Osteocyte (in vitro differentiated cells): ENCODE results near the gene CRYZ. TPM values are rescaled to one million over a fixed set of nuclear protein-coding genes. Genes with fewer than 3 reads are reported as not detected.

Source experiments
- DNase-seq: peaks from one replicate; pipeline ENCODE4 v3.0.0; 2021; ENCODE audit warnings: mixed read lengths; ENCODE audit not compliant: unreplicated experiment; ENCODE audit errors: extremely low spot score
- H3K27ac Mint-ChIP-seq: one replicate; pipeline ENCODE4 v1.8.0; 2021; ENCODE audit warnings: mild to moderate bottlenecking, mixed read lengths; ENCODE audit not compliant: unreplicated experiment
- H3K27me3 Mint-ChIP-seq: one replicate; pipeline ENCODE4 v1.8.0; 2021; ENCODE audit warnings: mixed read lengths; ENCODE audit not compliant: unreplicated experiment
- H3K36me3 Mint-ChIP-seq: one replicate; pipeline ENCODE4 v1.8.0; 2021; ENCODE audit warnings: mixed read lengths; ENCODE audit not compliant: unreplicated experiment
- H3K4me1 Mint-ChIP-seq: one replicate; pipeline ENCODE4 v1.8.0; 2021; ENCODE audit warnings: mixed read lengths; ENCODE audit not compliant: unreplicated experiment
- H3K4me3 Mint-ChIP-seq: one replicate; pipeline ENCODE4 v1.8.0; 2021; ENCODE audit warnings: mild to moderate bottlenecking, moderate library complexity, mixed read lengths; ENCODE audit not compliant: unreplicated experiment
- H3K9me3 Mint-ChIP-seq: one replicate; pipeline ENCODE4 v1.8.0; 2021; ENCODE audit warnings: mixed read lengths; ENCODE audit not compliant: unreplicated experiment
- CTCF ChIP-seq: fragments of 200-600 bp; sonication (generic); IDR thresholded peaks from 2 replicates; pipeline ENCODE4 v1.5.0; 2021; ENCODE audit warnings: antibody characterized with exemption, mild to moderate bottlenecking, moderate library complexity
- long read RNA-seq: library from polyadenylated mRNA; unstranded; transcript quantifications from one replicate; pipeline ENCODE4 v2.0.0, GENCODE V29; 2021
- total RNA-seq: library from RNA; stranded (reverse); gene quantifications from 2 replicates; pipeline ENCODE4 v1.2.1, GENCODE V29; 2021

CRYZ gene
- 5.4 and 7.1 TPM in 2 replicates for total RNA-seq
- long read RNA-seq, transcript CRYZ-205 (10 exons, 2,301 nt): minor isoform, 6 of 48 reads
- long read RNA-seq, transcript CRYZ-201 (9 exons, 1,888 nt): major isoform, 40 of 48 reads
- long read RNA-seq, partial matches to known transcripts: 1 of 48 reads
- long read RNA-seq, other reads (novel, unspliced or antisense): 0 of 48 reads

- H3K9me3 Mint-ChIP-seq: peaks cover 11% of the 10 kb centered on the region
- DNase-seq: no peak
- H3K4me3 Mint-ChIP-seq: peak within 1 kb of the TSS; percentile 91
- no peak for TF ChIP-seq CTCF
- H3K4me1 Mint-ChIP-seq: peaks cover 7% of the 10 kb centered on the region
- peak within 1 kb of the TSS; percentile 96 for H3K27ac Mint-ChIP-seq
- H3K27me3 Mint-ChIP-seq: no peaks in the 10 kb centered on the region
- no peaks in the 10 kb centered on the region for H3K36me3 Mint-ChIP-seq
Observed at GRCh38 chr1:74732960-74733603, at the start of gene CRYZ, which contains the start of gene TYW3. CRYZ (minus strand) TSS chr1:74733050; CDS start chr1:74724821, 8,229 bp downstream. TYW3 (plus strand) TSS chr1:74733152; CDS start chr1:74733245, 93 bp downstream.

- Mint-ChIP-seq H3K36me3 (no peaks in the 10 kb centered on the region), H3K4me1 (no peaks in the 10 kb centered on the region), H3K4me3 (no peak overlapping the region), H3K27ac (no peak overlapping the region), H3K9me3 (no peaks in the 10 kb centered on the region), H3K27me3 (peaks cover 12% of the 10 kb centered on the region)
- no peak for DNase-seq
- TF ChIP-seq CTCF: no peak
Observed at GRCh38 chr1:74780594-74780993, 47.7 kb upstream of the CRYZ start.

- Mint-ChIP-seq H3K4me3 (no peak overlapping the region), H3K4me1 (no peaks in the 10 kb centered on the region), H3K27ac (no peak overlapping the region), H3K36me3 (no peaks in the 10 kb centered on the region), H3K9me3 (no peaks in the 10 kb centered on the region), H3K27me3 (peaks cover 12% of the 10 kb centered on the region)
- no peak for TF ChIP-seq CTCF
- DNase-seq: no peak
Observed at GRCh38 chr1:74779750-74780149, 46.9 kb upstream of the CRYZ start.

- no peak overlapping the region for H3K4me3 Mint-ChIP-seq
- peaks cover 20% of the 10 kb centered on the region for H3K27me3 Mint-ChIP-seq
- no peak for DNase-seq
- no peaks in the 10 kb centered on the region for H3K4me1 Mint-ChIP-seq
- TF ChIP-seq CTCF: no peak
- H3K9me3 Mint-ChIP-seq: no peaks in the 10 kb centered on the region
- H3K27ac Mint-ChIP-seq: no peak overlapping the region
- H3K36me3 Mint-ChIP-seq: no peaks in the 10 kb centered on the region
Observed at GRCh38 chr1:74777525-74777924, 44.7 kb upstream of the CRYZ start.

DNA sequence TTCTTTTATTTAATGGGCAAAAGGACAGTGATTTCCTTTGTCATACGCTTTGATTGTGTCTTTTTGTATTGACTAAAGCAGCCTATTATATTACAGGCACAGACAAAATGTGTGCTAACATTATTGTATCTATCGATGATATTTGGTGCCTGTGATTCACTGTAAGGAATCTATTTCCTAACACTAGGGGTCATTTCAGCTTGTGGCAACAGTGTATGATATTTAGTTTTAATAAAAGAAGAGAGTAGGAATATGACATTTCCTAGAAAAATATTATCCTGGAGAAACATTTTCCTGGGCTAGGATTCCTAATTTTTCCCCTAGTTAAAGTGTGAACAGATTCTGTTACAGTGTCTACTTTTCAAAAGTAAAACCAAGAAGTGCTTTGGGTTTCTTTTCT lies 42.9 kb upstream of the CRYZ start:
- TF ChIP-seq CTCF: no peak
- H3K27me3 Mint-ChIP-seq: peaks cover 31% of the 10 kb centered on the region
- H3K36me3 Mint-ChIP-seq: no peaks in the 10 kb centered on the region
- H3K4me3 Mint-ChIP-seq: no peak overlapping the region
- no peak for DNase-seq
- H3K9me3 Mint-ChIP-seq: no peaks in the 10 kb centered on the region
- H3K27ac Mint-ChIP-seq: no peak overlapping the region
- no peaks in the 10 kb centered on the region for H3K4me1 Mint-ChIP-seq
